Measurements from ENCODE around the gene MORN3.

DNA sequence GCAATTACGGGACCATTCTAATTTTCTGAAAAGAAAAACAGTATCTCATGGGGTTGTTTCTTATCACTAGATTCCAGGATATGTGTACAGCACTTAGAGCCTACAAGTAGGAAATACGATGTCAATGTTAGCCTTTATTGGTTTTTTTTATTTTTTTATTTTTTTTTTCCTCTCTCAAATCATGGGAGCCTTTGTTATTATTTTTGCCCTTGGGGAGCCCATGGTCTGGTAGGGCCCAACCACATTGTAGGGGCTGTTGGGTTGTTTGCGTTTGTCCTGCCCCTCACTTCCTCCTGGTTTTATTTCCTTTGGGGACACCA is 5.9 kb downstream of the MORN3 start:
- TF ChIP-seq, protein P1, sequence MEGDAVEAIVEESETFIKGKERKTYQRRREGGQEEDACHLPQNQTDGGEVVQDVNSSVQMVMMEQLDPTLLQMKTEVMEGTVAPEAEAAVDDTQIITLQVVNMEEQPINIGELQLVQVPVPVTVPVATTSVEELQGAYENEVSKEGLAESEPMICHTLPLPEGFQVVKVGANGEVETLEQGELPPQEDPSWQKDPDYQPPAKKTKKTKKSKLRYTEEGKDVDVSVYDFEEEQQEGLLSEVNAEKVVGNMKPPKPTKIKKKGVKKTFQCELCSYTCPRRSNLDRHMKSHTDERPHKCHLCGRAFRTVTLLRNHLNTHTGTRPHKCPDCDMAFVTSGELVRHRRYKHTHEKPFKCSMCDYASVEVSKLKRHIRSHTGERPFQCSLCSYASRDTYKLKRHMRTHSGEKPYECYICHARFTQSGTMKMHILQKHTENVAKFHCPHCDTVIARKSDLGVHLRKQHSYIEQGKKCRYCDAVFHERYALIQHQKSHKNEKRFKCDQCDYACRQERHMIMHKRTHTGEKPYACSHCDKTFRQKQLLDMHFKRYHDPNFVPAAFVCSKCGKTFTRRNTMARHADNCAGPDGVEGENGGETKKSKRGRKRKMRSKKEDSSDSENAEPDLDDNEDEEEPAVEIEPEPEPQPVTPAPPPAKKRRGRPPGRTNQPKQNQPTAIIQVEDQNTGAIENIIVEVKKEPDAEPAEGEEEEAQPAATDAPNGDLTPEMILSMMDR (conservative IDR thresholded peaks at IDR 0.05; ENCODE audit: low read depth, low read length): no peak
- TF ChIP-seq POLR2A (IDR thresholded peaks at IDR 0.05; ENCODE audit: low read depth, low read length) (no peak), BHLHE40 (IDR thresholded peaks at IDR 0.05; ENCODE audit: low read depth, low read length) (no peak), CEBPB (IDR thresholded peaks at IDR 0.05; ENCODE audit: low read depth, low read length) (no peak), CHD1 (IDR thresholded peaks at IDR 0.05; ENCODE audit: low read depth, low read length) (no peak), FOS (IDR thresholded peaks at IDR 0.05; ENCODE audit: low read depth, low read length) (no peak), RAD21 (IDR thresholded peaks at IDR 0.05; ENCODE audit: low read length) (no peak)
- TF ChIP-seq, protein P2, sequence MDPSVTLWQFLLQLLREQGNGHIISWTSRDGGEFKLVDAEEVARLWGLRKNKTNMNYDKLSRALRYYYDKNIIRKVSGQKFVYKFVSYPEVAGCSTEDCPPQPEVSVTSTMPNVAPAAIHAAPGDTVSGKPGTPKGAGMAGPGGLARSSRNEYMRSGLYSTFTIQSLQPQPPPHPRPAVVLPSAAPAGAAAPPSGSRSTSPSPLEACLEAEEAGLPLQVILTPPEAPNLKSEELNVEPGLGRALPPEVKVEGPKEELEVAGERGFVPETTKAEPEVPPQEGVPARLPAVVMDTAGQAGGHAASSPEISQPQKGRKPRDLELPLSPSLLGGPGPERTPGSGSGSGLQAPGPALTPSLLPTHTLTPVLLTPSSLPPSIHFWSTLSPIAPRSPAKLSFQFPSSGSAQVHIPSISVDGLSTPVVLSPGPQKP (IDR thresholded peaks at IDR 0.05; ENCODE audit: borderline replicate concordance, low read depth, low read length): no peak

Data from IMR-90 (cell line).